GM23248 (cell line): ENCODE data around the gene NCAM1.

Source experiments
- EZH2 ChIP-seq: fragments of 200-600 bp; sonication (generic); IDR thresholded peaks from 2 replicates; pipeline ENCODE4 v1.6.1; 2018; ENCODE audit warnings: antibody characterized with exemption, mild to moderate bottlenecking; ENCODE audit not compliant: insufficient read depth, poor library complexity, severe bottlenecking
- EZH2phosphoT487 ChIP-seq: fragments of 200-600 bp; sonication (generic); IDR thresholded peaks from 2 replicates; pipeline ENCODE4 v1.6.1; 2018; ENCODE audit warnings: antibody characterized with exemption, moderate library complexity, mild to moderate bottlenecking, low read depth; ENCODE audit not compliant: insufficient read depth

- no peak for TF ChIP-seq EZH2
- TF ChIP-seq EZH2phosphoT487: no peak
Measured at GRCh38 chr11:113104691-113105251, 143.6 kb downstream of the NCAM1 start.
